A673 (cell line): ENCODE data around the gene VTCN1.

Source experiments
- CTCF ChIP-seq: fragments of 300-800, 200-600 bp; sonication (generic); conservative IDR thresholded peaks from 2 replicates; pipeline ENCODE4 v1.5.1; 2017; ENCODE audit warnings: low read depth, mild to moderate bottlenecking, antibody characterized with exemption, low read length, moderate library complexity, mixed read lengths
- EZH2 ChIP-seq: fragments of 200-600 bp; sonication (generic); IDR thresholded peaks from 2 replicates; pipeline ENCODE4 v1.6.1; 2017; ENCODE audit warnings: borderline replicate concordance, low read depth, mild to moderate bottlenecking, mixed read lengths, antibody characterized with exemption, low read length; ENCODE audit not compliant: poor library complexity, severe bottlenecking

GRCh38 chr1:117110774-117111173, 100.0 kb downstream of the VTCN1 start:
- TF ChIP-seq CTCF (no peak), EZH2 (no peak)
